Prostate gland (tissue), 2 donors: ENCODE results near the gene SPATS2.

ENCODE experiments used
- POLR2A ChIP-seq: fragments of 450-650 bp; IDR thresholded peaks from one replicate; pipeline ENCODE4 v1.6.1; 2016; ENCODE audit warnings: antibody characterized with exemption, mild to moderate bottlenecking
- TF ChIP-seq, protein P1 (sequence below), 4 experiments: fragments of 200-600 bp in 2 of 4; fragments of 450-650 bp in 2 of 4; sonication (generic) in 2 of 4; IDR thresholded peaks; 1 replicate in 3 of 4; 2 replicates in 1 of 4; pipeline ENCODE4 v1.5.1; 2016 to 2019; ENCODE audit warnings: antibody characterized with exemption in 4 of 4, mild to moderate bottlenecking in 2 of 4, moderate library complexity in 2 of 4

GRCh38 chr12:49562831-49563230, 195.6 kb downstream of the SPATS2 start:
- TF ChIP-seq, protein P1, sequence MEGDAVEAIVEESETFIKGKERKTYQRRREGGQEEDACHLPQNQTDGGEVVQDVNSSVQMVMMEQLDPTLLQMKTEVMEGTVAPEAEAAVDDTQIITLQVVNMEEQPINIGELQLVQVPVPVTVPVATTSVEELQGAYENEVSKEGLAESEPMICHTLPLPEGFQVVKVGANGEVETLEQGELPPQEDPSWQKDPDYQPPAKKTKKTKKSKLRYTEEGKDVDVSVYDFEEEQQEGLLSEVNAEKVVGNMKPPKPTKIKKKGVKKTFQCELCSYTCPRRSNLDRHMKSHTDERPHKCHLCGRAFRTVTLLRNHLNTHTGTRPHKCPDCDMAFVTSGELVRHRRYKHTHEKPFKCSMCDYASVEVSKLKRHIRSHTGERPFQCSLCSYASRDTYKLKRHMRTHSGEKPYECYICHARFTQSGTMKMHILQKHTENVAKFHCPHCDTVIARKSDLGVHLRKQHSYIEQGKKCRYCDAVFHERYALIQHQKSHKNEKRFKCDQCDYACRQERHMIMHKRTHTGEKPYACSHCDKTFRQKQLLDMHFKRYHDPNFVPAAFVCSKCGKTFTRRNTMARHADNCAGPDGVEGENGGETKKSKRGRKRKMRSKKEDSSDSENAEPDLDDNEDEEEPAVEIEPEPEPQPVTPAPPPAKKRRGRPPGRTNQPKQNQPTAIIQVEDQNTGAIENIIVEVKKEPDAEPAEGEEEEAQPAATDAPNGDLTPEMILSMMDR (IDR thresholded peaks at IDR 0.05) = no peak
- no peak for TF ChIP-seq POLR2A
